Forelimb muscle (tissue), 1 donor: ENCODE data around the gene ABCA12. TPM values are rescaled to one million over a fixed set of nuclear protein-coding genes. Genes with fewer than 3 reads are reported as not detected.
A peak's percentile ranks its signal among the peaks of the same experiment; 100 is the strongest.

Experiments used
- DNase-seq: peaks from one replicate; pipeline ENCODE4 v3.0.0-alpha.2; 2013; ENCODE audit warnings: low read depth
- polyA plus RNA-seq: library from polyadenylated mRNA; unstranded; fragments of 120-200 nt; gene quantifications from one replicate; pipeline ENCODE4 v1.2.1, GENCODE V29; 2013; ENCODE audit not compliant: insufficient read length

Gene ABCA12
- polyA plus RNA-seq, 1 donor, result 0.03 TPM

GRCh38 chr2:215038421-215038820 lies 100.0 kb downstream of the ABCA12 start:
- no peak for DNase-seq

- no peak for DNase-seq
Measured at GRCh38 chr2:215036314-215036713, 102.1 kb downstream of the ABCA12 start.

DNA sequence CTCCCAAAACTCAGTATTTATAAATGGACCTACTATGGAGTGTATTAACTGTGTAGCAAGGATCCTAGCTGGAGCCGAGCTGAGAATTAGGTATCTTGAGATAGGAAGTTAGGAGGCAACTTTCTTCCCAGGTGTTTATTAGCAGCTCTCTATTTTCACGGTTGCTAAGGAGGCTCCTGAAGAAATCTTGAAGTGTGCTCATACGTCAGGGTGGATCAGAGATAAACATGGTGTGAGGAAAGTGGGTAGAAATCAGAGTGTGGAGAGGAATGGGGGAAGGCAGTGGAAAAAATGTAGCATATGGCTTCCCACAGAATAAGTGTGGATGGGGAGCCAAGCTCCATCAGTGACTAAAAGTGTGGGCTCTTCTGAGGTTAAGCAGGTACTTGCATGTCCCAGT lies 104.3 kb downstream of the ABCA12 start:
- DNase-seq, result no peak

GRCh38 chr2:215032153-215032552 lies 106.3 kb downstream of the ABCA12 start:
- DNase-seq, result no peak

- peak; percentile 1 for DNase-seq
Measured at GRCh38 chr2:215031321-215031720, 107.1 kb downstream of the ABCA12 start.

- no peak for DNase-seq
Measured at GRCh38 chr2:215029936-215030335, 108.5 kb downstream of the ABCA12 start.

GRCh38 chr2:215028231-215028630 lies 110.2 kb downstream of the ABCA12 start:
- DNase-seq, result no peak

- no peak for DNase-seq
Measured at GRCh38 chr2:215027779-215028178, 110.6 kb downstream of the ABCA12 start.

DNA sequence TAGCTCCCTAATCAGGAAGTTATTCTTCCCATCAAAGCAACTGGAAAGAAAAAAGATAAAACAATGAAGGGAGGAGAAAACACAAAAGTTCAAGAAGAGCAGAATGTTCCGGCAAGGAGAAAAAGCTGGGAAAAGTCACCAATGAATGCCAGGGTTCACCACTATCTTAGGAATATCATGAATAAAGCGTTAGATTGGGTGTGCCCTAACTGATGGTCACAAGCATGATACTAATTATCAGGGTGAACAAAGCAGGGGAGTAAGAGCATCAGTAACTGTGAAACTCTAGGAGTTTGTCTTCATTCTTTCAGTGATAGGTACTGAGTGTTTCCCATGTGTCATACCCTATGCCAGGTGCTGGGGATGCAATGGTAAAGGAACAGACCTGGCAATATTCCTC lies 115.5 kb downstream of the ABCA12 start:
- no peak for DNase-seq

- DNase-seq, result no peak
Measured at GRCh38 chr2:215022418-215022817, 116.0 kb downstream of the ABCA12 start.

DNA sequence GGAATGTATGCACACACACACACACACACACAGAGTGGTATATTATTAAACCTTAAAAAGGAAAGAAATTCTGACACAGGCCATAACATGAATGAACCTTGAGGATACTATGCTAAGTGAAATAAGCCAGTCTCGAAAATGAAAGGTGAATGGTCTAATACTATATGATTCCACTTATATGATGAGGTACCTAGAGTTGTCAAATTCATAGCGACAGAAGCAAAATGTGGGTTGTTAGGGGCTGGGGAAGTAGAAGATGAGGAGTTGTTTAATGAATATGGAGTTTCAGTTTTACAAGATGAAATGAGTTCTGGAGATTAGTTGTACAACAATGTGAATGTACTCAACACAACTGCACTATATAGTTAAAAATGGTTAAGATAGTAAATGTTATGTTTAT lies 118.1 kb downstream of the ABCA12 start:
- DNase-seq, result no peak

DNA sequence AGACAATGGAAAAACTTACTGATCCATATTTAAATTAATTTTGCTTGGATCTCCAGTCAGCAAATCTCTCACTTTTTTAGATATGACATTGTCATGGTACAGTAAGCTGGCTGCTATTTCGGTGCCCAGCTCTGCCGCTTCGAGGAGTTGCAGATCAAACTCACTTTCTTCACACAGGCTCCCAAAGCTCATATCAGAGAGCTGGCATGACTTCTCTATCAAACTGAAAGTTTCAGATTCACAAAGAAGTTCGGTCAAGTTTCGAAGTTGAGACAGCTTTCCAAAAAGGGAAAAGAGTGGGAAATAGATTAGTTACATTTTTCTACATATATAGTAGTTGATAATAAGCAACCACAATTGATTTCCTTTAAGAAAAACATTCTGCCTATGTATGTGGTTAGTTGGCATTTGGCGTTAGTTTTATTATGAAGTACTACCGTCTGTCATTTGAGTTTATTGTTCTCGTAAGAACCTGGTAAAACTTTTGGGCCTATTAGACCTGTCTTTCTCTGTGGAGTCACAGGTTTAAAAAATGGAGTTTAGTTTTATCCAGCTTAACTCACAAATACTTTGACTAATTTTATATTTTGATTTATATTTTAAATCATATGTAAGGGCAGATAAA lies 118.8 kb downstream of the ABCA12 start:
- DNase-seq, result no peak

- DNase-seq, result no peak
Measured at GRCh38 chr2:215019085-215019484, 119.3 kb downstream of the ABCA12 start.

DNA sequence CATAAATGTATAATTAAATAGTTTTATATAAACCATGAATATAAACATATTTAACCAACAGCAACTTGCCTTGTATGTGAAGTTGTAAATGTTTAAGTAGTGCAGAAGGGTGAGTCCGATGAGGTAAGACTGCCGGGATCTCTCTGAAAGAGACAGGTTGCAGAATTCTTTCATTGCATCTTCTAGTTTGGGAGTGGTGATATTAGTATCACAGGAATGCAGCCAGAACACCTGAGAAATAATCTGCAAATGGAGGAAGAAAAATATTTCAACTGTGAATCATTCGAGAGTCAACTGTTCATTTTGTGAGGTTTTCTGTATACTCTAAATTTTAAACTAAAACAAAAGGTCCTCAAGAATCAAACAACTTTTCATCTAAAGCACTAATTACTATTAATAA lies 123.0 kb downstream of the ABCA12 start:
- DNase-seq, result no peak

DNA sequence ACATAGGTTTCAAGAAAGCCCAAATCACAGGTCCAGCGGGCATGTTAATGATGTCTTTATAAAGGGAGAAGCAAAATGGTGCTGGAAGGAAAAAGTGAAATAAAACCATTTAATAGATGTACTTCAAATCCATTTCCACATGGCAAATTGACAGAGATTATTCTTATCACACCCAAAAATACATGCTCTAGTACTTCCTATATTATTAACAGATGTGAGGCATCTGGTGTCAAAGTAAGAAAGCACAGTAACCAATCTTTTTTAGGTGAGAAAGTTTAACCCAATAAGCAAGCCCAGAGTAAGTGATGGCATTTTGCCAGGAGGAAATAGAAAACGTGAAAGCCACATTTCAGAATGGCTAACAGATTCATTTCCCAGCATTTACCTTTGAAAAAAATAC lies 128.0 kb downstream of the ABCA12 start:
- DNase-seq, result no peak

DNA sequence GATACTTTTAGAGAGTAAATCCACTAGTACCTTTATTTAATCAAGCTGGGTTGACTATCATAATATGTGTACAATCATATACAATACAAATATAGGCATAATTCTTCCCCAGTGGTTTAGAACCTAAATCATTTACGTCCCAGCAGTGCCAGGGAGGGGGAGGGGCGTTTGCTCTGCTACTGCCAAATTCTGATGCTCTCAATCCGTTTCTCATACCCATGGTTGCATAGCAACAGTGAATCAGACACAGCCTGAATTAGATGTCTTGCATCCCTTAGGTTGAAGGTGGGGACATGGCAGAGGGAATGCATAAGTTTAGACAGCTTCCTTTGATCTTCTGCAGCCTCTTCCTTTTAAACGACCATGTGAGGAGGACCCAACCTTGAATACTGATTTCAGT lies 135.4 kb downstream of the ABCA12 start:
- DNase-seq, result no peak

DNA sequence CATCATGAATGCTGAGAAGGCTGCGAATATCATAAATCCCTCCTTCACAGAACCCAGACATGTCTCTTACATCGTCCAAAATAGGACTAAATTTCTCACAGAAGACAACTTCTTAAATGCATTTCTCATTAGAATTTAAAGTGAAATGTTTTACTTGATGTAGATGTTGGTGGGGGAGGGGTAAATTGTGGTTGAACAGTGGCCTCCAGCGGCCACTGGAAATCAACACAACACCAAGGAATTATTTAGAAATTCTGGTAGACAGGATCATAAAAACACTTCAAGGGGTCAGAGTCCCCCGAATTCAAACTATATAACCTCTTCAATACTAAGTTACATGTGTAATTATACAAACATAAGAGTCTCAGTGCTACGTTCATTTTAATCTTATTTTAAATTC lies 135.9 kb downstream of the ABCA12 start:
- DNase-seq, result peak; percentile 9

GRCh38 chr2:215000721-215001120 lies 137.7 kb downstream of the ABCA12 start:
- no peak for DNase-seq

GRCh38 chr2:214995926-214996670 lies 142.3 kb downstream of the ABCA12 start:
- DNase-seq, result no peak

DNA sequence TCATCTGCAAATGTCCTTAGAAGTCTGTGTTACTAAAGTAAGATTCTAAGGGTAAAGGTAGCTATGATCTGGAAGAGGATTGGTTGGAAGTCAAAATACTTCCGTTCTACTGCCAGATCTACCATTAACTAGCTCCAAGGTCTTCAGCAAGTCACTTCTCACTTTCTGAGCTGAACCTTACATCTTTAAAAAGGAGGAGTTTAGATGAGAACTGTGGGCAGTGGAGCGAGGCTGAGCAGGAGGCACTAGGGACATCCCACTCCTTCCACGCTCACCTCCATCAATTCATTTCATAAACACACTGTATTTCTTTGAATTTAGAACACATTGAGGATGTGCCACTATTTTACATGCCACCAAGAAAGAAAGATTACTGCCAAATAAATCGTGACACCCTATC lies 143.0 kb downstream of the ABCA12 start:
- no peak for DNase-seq

DNA sequence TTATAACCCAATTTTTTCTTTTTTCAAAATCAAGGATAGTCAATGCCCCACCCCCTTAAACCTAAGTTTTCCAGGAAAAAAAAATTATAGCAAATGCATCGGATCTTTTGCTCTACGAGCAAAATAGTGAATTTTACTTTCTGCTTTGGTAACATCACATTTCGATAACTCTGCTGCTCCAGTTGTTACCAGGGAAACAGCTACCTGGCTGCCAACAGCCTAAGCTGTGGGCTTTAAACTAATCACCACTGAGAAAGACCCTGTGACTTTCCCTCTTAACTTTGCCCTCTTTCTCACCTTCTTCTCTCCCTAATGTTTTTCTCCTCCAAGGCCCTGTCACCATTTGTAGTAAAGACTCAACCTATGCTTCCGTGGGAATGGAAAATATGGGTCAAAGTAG lies 145.5 kb downstream of the ABCA12 start:
- DNase-seq, result no peak

- DNase-seq, result no peak
Measured at GRCh38 chr2:214989187-214989586, 149.2 kb downstream of the ABCA12 start.

- DNase-seq, result no peak
Measured at GRCh38 chr2:214987261-214987660, 151.2 kb downstream of the ABCA12 start.

DNA sequence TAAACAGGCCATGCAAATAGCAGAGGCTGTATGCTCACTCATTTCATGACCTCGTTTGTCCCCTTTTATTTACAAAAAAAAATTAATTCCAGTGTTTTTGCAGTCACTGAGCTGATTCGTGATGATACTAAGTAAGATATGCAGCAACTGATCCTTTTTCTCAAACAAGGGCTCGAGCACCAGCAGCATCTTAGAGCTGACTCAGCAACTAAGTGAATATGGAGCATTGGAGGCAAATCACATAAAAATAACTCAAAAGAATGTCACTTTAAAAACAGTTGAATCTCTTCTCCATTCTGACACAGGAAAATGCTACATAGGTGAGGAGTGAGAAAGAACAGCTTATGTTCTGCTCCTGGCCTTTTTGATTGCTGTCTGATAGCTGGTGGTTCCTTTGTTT lies 152.8 kb downstream of the ABCA12 start:
- no peak for DNase-seq
